Stomach (tissue), 4 donors: Measurements from ENCODE around the gene ETFRF1.

ENCODE experiments used
- EP300 ChIP-seq: sonication (generic); formaldehyde crosslinking; IDR thresholded peaks from one replicate; pipeline ENCODE4 v1.6.1; 2017; ENCODE audit warnings: antibody characterized with exemption
- TF ChIP-seq, protein P1 (sequence below), 7 experiments: fragments of 450-650 bp in 4 of 7; fragments of 200-600 bp in 3 of 7; sonication (generic) in 3 of 7; IDR thresholded peaks; one replicate each; pipeline ENCODE4 v1.5.1; 2016 to 2019; ENCODE audit warnings: antibody characterized with exemption in 7 of 7, control low read depth in 2 of 7, mild to moderate bottlenecking in 1 of 7

GRCh38 chr12:25245491-25245890 is 50.5 kb downstream of the ETFRF1 start:
- TF ChIP-seq, protein P1, sequence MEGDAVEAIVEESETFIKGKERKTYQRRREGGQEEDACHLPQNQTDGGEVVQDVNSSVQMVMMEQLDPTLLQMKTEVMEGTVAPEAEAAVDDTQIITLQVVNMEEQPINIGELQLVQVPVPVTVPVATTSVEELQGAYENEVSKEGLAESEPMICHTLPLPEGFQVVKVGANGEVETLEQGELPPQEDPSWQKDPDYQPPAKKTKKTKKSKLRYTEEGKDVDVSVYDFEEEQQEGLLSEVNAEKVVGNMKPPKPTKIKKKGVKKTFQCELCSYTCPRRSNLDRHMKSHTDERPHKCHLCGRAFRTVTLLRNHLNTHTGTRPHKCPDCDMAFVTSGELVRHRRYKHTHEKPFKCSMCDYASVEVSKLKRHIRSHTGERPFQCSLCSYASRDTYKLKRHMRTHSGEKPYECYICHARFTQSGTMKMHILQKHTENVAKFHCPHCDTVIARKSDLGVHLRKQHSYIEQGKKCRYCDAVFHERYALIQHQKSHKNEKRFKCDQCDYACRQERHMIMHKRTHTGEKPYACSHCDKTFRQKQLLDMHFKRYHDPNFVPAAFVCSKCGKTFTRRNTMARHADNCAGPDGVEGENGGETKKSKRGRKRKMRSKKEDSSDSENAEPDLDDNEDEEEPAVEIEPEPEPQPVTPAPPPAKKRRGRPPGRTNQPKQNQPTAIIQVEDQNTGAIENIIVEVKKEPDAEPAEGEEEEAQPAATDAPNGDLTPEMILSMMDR (IDR thresholded peaks at IDR 0.05), result no peak
- TF ChIP-seq EP300, result no peak
